Fibroblast of villous mesenchyme (primary cell): ENCODE data around the gene TREM1. TPM values are rescaled to one million over a fixed set of nuclear protein-coding genes. Genes with fewer than 3 reads are reported as not detected.
A peak's percentile ranks its signal among the peaks of the same experiment; 100 is the strongest.

Source experiments
- DNase-seq: peaks from one replicate; pipeline ENCODE4 v3.0.0-alpha.2; 2010; ENCODE audit warnings: low read depth
- H3K4me3 ChIP-seq: 2 replicates; pipeline ENCODE4 v1.5.1; 2011; ENCODE audit warnings: low read depth, mild to moderate bottlenecking, low read length
- total RNA-seq: library from RNA; depleted of rRNA; stranded (reverse); fragments of >200 nt; gene quantifications from 2 replicates; pipeline ENCODE4 v1.2.3, GENCODE V29; 2012
- TF ChIP-seq, protein P1 (sequence below): IDR thresholded peaks from 2 replicates; pipeline ENCODE4 v1.5.1; 2012; ENCODE audit warnings: low read depth, mild to moderate bottlenecking, low read length; ENCODE audit not compliant: insufficient read depth

The TREM1 gene
- total RNA-seq, 1 donor = not detected

DNA sequence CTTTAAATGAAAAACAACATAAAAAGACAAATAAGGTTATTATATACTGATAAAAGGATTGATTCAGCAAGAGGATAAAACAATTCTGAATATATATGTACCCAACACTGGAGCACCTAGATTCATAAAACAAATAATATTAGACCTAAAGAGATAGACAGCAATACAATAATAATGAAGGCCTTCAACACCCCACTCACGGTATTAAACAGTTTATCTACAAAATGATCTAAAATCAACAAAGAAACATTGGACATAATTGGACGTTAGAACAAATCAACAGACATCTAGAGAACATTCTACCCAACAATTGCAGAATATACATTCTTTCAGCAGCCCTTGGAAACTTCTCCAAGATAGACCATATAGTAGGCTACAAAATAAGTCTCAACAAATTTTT is 24.1 kb downstream of the TREM1 start:
- no peak overlapping the region for H3K4me3 ChIP-seq
- no peak for DNase-seq
- TF ChIP-seq, protein P1, sequence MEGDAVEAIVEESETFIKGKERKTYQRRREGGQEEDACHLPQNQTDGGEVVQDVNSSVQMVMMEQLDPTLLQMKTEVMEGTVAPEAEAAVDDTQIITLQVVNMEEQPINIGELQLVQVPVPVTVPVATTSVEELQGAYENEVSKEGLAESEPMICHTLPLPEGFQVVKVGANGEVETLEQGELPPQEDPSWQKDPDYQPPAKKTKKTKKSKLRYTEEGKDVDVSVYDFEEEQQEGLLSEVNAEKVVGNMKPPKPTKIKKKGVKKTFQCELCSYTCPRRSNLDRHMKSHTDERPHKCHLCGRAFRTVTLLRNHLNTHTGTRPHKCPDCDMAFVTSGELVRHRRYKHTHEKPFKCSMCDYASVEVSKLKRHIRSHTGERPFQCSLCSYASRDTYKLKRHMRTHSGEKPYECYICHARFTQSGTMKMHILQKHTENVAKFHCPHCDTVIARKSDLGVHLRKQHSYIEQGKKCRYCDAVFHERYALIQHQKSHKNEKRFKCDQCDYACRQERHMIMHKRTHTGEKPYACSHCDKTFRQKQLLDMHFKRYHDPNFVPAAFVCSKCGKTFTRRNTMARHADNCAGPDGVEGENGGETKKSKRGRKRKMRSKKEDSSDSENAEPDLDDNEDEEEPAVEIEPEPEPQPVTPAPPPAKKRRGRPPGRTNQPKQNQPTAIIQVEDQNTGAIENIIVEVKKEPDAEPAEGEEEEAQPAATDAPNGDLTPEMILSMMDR = no peak

DNA sequence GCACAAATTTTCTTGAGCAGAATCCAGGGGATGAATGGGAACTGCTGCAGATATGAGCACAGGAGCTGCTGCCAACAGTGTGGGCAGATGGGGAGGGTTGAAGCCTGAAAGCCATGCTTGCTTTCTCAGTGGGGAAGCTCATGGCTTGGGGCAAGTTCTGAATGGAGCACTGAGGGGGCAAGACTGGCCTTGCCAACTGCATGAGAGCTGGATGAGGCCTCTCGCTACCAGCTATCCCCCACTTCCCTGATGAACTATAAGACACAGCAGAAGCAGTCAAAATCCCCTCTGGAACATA is 28.3 kb downstream of the TREM1 start:
- H3K4me3 ChIP-seq = no peak overlapping the region
- TF ChIP-seq, protein P1 = no peak
- DNase-seq = no peak

DNA sequence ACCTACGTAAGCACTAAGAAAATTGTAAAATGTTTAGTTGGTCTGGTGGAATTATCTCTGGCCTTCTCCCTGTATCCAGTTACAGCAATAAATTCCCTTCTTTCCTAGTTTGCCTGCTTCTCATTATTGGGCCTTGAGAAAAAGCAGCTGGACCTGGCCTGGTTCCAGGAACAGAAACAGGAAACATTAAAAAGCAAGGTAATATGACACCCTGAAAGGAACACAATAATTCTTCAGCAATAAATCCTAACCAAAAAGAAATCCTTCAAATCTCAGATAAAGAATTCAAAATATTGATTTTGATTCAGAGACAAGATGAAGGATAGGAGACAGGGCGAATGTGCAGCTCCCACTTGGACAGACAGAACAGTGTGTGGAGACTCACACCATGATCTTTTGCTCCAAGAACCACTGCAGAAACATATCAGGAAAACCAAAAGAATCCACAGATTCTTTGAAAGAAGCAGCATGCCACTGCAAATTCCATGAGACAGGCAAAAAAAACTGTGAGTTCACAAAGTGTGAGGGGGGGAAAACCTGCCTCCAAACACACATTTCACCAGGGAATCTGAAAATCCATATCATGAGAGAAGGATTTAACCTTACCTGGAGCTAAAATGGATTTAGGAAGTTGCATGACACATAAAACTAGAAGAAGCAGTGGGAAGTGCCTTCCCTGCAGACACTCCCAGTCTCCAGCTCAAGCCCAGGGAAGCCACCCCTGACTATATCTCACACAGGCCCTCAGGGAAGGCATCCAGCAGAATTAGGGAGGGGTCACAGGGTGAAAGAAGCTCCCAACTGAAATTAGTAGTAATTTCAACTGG is 28.9 kb downstream of the TREM1 start:
- TF ChIP-seq, protein P1 = no peak
- DNase-seq = peak; percentile 88

DNA sequence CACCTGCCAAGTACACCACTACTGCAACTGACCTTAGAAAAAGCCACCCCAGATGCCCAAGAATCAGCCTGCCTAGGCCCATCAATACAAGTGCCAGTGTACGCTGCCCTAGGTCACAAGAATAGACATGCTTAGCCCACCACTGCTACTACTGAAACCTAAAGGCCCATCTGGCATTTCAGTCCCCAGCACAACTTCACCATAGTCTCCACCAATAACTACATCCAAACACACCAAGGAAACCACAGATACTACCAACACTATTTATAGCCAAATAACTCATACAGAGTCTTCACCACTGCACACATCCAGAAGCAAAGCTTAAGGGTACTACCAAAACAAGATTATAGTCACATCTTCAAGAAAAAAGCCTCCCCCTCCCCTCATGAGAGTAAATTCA is 30.1 kb downstream of the TREM1 start:
- DNase-seq = no peak
- TF ChIP-seq, protein P1 = no peak
- H3K4me3 ChIP-seq = no peak overlapping the region

More for the DNA sequence above, 28.9 kb downstream of the TREM1 start:
- no peak overlapping the region for H3K4me3 ChIP-seq

DNA sequence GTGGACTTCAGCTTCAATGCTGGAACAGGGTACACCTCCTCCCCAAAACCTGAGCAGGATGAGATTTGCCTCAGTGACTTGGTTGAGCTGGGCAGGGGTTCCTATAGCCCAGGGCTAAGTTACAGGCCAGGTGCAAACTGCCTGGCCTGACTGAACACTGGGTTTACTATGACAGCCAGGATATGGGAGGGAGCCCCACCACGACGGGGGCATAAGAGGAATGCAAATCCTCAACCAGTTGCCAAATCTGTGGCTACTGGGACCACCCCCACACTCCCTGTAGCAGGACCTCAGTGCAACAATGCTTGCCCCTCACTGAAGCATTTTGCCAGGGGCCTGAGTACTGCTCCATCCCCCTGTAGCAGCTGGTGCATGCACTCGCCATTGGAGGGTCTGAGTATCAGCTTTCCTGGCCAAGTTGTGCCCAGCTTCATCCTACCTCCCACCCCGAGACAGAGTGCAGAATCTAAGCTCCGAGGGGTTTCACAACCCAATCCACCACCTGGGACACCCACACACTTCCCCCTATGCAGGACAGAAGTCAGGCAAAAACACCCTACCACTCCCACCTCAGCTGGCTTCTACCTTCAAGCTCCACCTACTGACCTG is 30.7 kb downstream of the TREM1 start:
- H3K4me3 ChIP-seq = no peak overlapping the region
- TF ChIP-seq, protein P1 = no peak
- DNase-seq = no peak

DNA sequence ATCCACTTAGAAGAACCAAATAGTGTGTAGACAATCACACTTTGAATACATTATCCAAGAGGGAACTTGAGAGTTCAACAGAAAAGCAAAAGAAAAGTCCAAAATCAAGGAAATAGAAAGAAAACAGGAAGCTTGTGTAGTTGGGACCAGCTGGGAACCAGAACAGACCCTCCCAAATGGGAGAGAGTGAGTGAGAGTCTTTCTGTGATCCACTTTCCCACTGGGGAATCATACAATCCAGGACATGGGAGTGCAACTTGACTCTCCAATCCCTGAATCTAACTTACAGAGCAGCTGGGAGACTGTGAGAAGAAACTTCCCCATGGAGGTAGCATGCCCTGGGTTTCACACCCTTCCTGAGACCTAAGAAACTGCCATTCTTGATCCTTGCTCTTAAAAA is 31.4 kb downstream of the TREM1 start:
- H3K4me3 ChIP-seq = no peak overlapping the region
- TF ChIP-seq, protein P1 = no peak
- DNase-seq = no peak
